Endodermal cell (in vitro differentiated cells): Measurements from ENCODE around the gene ARL5A. TPM values are rescaled to one million over a fixed set of nuclear protein-coding genes. Genes with fewer than 3 reads are reported as not detected.
A peak's percentile ranks its signal among the peaks of the same experiment; 100 is the strongest.

Experiments used
- DNase-seq: peaks from one replicate; pipeline ENCODE4 v3.0.0-alpha.2; 2017
- H3K27ac ChIP-seq: 2 replicates; pipeline ENCODE4 v1.5.1; 2013; ENCODE audit warnings: mild to moderate bottlenecking, low read depth, low read length, moderate library complexity
- H3K27me3 ChIP-seq: 2 replicates; pipeline ENCODE4 v1.6.1; 2013; ENCODE audit warnings: mild to moderate bottlenecking, low read length, moderate library complexity; ENCODE audit not compliant: insufficient read depth, control insufficient read depth, poor library complexity, severe bottlenecking
- H3K36me3 ChIP-seq: 2 replicates; pipeline ENCODE4 v1.7.0; 2013; ENCODE audit warnings: mild to moderate bottlenecking, low read length, moderate library complexity; ENCODE audit not compliant: control insufficient read depth, insufficient read depth
- H3K4me1 ChIP-seq: one replicate; pipeline ENCODE4 v1.7.0; 2013; ENCODE audit warnings: low read length; ENCODE audit not compliant: control insufficient read depth, insufficient read depth
- H3K4me3 ChIP-seq: 2 replicates; pipeline ENCODE4 v1.5.1; 2013; ENCODE audit warnings: mild to moderate bottlenecking, low read length, moderate library complexity
- H3K9ac ChIP-seq: 2 replicates; pipeline ENCODE4 v1.6.1; 2013; ENCODE audit warnings: mild to moderate bottlenecking, low read length, moderate library complexity; ENCODE audit not compliant: poor library complexity, severe bottlenecking; ENCODE audit errors: extremely low read depth
- H3K9me3 ChIP-seq: 2 replicates; pipeline ENCODE4 v1.6.1; 2013; ENCODE audit warnings: mild to moderate bottlenecking, low read length, moderate library complexity; ENCODE audit not compliant: control insufficient read depth
- H3K27ac Mint-ChIP-seq: 2 replicates; pipeline ENCODE4 v1.8.0; 2020; ENCODE audit warnings: mixed read lengths
- H3K27me3 Mint-ChIP-seq: 2 replicates; pipeline ENCODE4 v1.8.0; 2021; ENCODE audit warnings: mild to moderate bottlenecking, mixed read lengths; ENCODE audit not compliant: insufficient read depth
- H3K36me3 Mint-ChIP-seq: 2 replicates; pipeline ENCODE4 v1.8.0; 2020; ENCODE audit warnings: low read depth, mixed read lengths
- H3K4me1 Mint-ChIP-seq: 2 replicates; pipeline ENCODE4 v1.8.0; 2020; ENCODE audit warnings: mixed read lengths
- H3K4me3 Mint-ChIP-seq: 2 replicates; pipeline ENCODE4 v1.8.0; 2020; ENCODE audit warnings: mild to moderate bottlenecking, moderate library complexity, mixed read lengths
- H3K9me3 Mint-ChIP-seq: 2 replicates; pipeline ENCODE4 v1.8.0; 2020; ENCODE audit warnings: mild to moderate bottlenecking, mixed read lengths
- CTCF ChIP-seq: fragments of 200-600 bp; sonication (generic); conservative IDR thresholded peaks from 2 replicates; pipeline ENCODE4 v1.5.0; 2021; ENCODE audit warnings: antibody characterized with exemption, mild to moderate bottlenecking
- WGBS, 2 experiments: methylation state at CpG; one replicate each; pipeline versions ENCODE4 v1.1.5 to v1.1.7; 2013; ENCODE audit warnings: missing lambda C conversion rate in 2 of 2, mixed read lengths in 1 of 2; ENCODE audit not compliant: insufficient coverage in 1 of 2, insufficient read length in 1 of 2; 5-methylcytosine and 5-hydroxymethylcytosine counted together
- total RNA-seq, 2 donors: library from RNA; stranded (reverse); fragmentation: NEBNext Ultra II Directional in 1 of 2; extraction: Animal tissue kit (Norgen Biotek cat#: 25700) in 1 of 2; gene quantifications; 2 replicates in 1 of 2; 3 replicates in 1 of 2; pipeline ENCODE4 v1.2.1, GENCODE V29; 2021

ARL5A gene
- total RNA-seq, 2 donors from 2014 or later: 72.2 to 77.1 TPM

GRCh38 chr2:151766437-151767153, 61.6 kb downstream of the ARL5A start:
- no peak for TF ChIP-seq CTCF
- H3K4me1 Mint-ChIP-seq: peaks cover 8% of the 10 kb centered on the region
- DNase-seq: no peak
- peaks cover 7% of the 10 kb centered on the region for H3K36me3 Mint-ChIP-seq
- Histone ChIP-seq H3K4me1 (no peaks in the 10 kb centered on the region), H3K4me3 (no peak overlapping the region), H3K9ac (no peak overlapping the region), H3K9me3 (no peaks in the 10 kb centered on the region), H3K27me3 (no peaks in the 10 kb centered on the region), H3K36me3 (no peaks in the 10 kb centered on the region), H3K27ac (no peak overlapping the region)
- peaks cover 3% of the 10 kb centered on the region for H3K9me3 Mint-ChIP-seq
- WGBS, 2 experiments: 90 to 100% methylated on average over 2 to 4 of the region's 4 CpGs
- H3K27ac Mint-ChIP-seq: peak overlapping the region; percentile 29
- H3K4me3 Mint-ChIP-seq: no peak overlapping the region
- H3K27me3 Mint-ChIP-seq: no peaks in the 10 kb centered on the region

GRCh38 chr2:151765760-151766410, 62.3 kb downstream of the ARL5A start:
- Mint-ChIP-seq H3K27me3 (no peaks in the 10 kb centered on the region), H3K36me3 (peaks cover 7% of the 10 kb centered on the region), H3K4me1 (peaks cover 8% of the 10 kb centered on the region), H3K4me3 (no peak overlapping the region), H3K9me3 (peaks cover 3% of the 10 kb centered on the region), H3K27ac (no peak overlapping the region)
- H3K4me3 ChIP-seq: no peak overlapping the region
- no peak overlapping the region for H3K9ac ChIP-seq
- no peak for DNase-seq
- no peaks in the 10 kb centered on the region for H3K36me3 ChIP-seq
- no peaks in the 10 kb centered on the region for H3K4me1 ChIP-seq
- no peaks in the 10 kb centered on the region for H3K27me3 ChIP-seq
- H3K27ac ChIP-seq: no peak overlapping the region
- no peaks in the 10 kb centered on the region for H3K9me3 ChIP-seq
- no peak for TF ChIP-seq CTCF
- WGBS, 2 experiments: 94 to 97% methylated on average over 5 to 10 of the region's 10 CpGs

GRCh38 chr2:151762694-151763093, 65.5 kb downstream of the ARL5A start:
- no peaks in the 10 kb centered on the region for H3K36me3 ChIP-seq
- Mint-ChIP-seq H3K4me1 (peaks cover 13% of the 10 kb centered on the region), H3K36me3 (no peaks in the 10 kb centered on the region), H3K27me3 (no peaks in the 10 kb centered on the region), H3K27ac (no peak overlapping the region), H3K4me3 (no peak overlapping the region), H3K9me3 (no peaks in the 10 kb centered on the region)
- H3K4me3 ChIP-seq: no peak overlapping the region
- no peak overlapping the region for H3K9ac ChIP-seq
- TF ChIP-seq CTCF: no peak
- no peak overlapping the region for H3K27ac ChIP-seq
- no peaks in the 10 kb centered on the region for H3K27me3 ChIP-seq
- no peak for DNase-seq
- peaks cover 7% of the 10 kb centered on the region for H3K4me1 ChIP-seq
- 61 to 65% methylated on average over 3 of the region's 3 CpGs for WGBS, 2 experiments
- H3K9me3 ChIP-seq: no peaks in the 10 kb centered on the region
